GM06990 (cell line): ENCODE results near the gene JMJD8.

ENCODE experiments used
- DNase-seq: peaks from one replicate; pipeline ENCODE4 v3.0.0-alpha.2; 2011; ENCODE audit not compliant: insufficient read length; ENCODE audit errors: extremely low read depth
- H3K27me3 ChIP-seq: replicated peaks from 2 replicates; pipeline ENCODE4 v1.6.0; 2011; ENCODE audit warnings: low read length; ENCODE audit not compliant: control insufficient read depth, insufficient read depth
- H3K36me3 ChIP-seq: 2 replicates; pipeline ENCODE4 v1.5.1; 2011; ENCODE audit warnings: low read length; ENCODE audit not compliant: control insufficient read depth, insufficient read depth
- H3K4me3 ChIP-seq: replicated peaks from 2 replicates; pipeline ENCODE4 v1.5.1; 2011; ENCODE audit warnings: low read depth, mild to moderate bottlenecking, control low read depth, low read length
- CTCF ChIP-seq: IDR thresholded peaks from 2 replicates; pipeline ENCODE4 v1.5.1; 2011; ENCODE audit warnings: low read length, control low read depth, mild to moderate bottlenecking, inconsistent platforms; ENCODE audit not compliant: insufficient read depth, poor library complexity, severe bottlenecking

The JMJD8 gene

GRCh38 chr16:684071-684794 is at the start of gene JMJD8:
JMJD8 (minus strand) TSS chr16:684334; CDS start chr16:684319, 15 bp downstream.
- no peaks in the 10 kb centered on the region for H3K27me3 ChIP-seq
- no peak for TF ChIP-seq CTCF
- H3K36me3 ChIP-seq: peaks cover 37% of the 10 kb centered on the region

GRCh38 chr16:733382-734207 is 49.5 kb upstream of the JMJD8 start:
- Histone ChIP-seq H3K27me3 (no peaks in the 10 kb centered on the region), H3K4me3 (no peak overlapping the region), H3K36me3 (peaks cover 26% of the 10 kb centered on the region)
- peak; percentile 26 for DNase-seq
- TF ChIP-seq CTCF: peak; percentile 58

More at GRCh38 chr16:684071-684794, at the start of gene JMJD8:
- H3K4me3 ChIP-seq: peak within 1 kb of the TSS; percentile 77
- peak; percentile 97 for DNase-seq

GRCh38 chr16:732936-733335 is 48.8 kb upstream of the JMJD8 start:
- peaks cover 26% of the 10 kb centered on the region for H3K36me3 ChIP-seq
- DNase-seq: peak; percentile 15
- TF ChIP-seq CTCF: no peak
- no peak overlapping the region for H3K4me3 ChIP-seq
- no peaks in the 10 kb centered on the region for H3K27me3 ChIP-seq

GRCh38 chr16:732332-732731 is 48.2 kb upstream of the JMJD8 start:
- TF ChIP-seq CTCF: no peak
- Histone ChIP-seq H3K27me3 (no peaks in the 10 kb centered on the region), H3K4me3 (no peak overlapping the region), H3K36me3 (peaks cover 26% of the 10 kb centered on the region)
- no peak for DNase-seq

GRCh38 chr16:730666-731509 is 46.8 kb upstream of the JMJD8 start:
- DNase-seq: peak; percentile 10
- H3K27me3 ChIP-seq: no peaks in the 10 kb centered on the region
- H3K36me3 ChIP-seq: peaks cover 23% of the 10 kb centered on the region
- TF ChIP-seq CTCF: no peak
- no peak overlapping the region for H3K4me3 ChIP-seq
